HG03060 (cell line): ENCODE data around the gene SOX6.

ENCODE experiments used
- ATAC-seq: cut with Tn5 transposase; IDR thresholded peaks from one replicate; pipeline ENCODE4 v1.9.1; 2021; ENCODE audit warnings: low read depth, moderate number of reproducible peaks; ENCODE audit not compliant: unreplicated experiment

Gene SOX6

DNA sequence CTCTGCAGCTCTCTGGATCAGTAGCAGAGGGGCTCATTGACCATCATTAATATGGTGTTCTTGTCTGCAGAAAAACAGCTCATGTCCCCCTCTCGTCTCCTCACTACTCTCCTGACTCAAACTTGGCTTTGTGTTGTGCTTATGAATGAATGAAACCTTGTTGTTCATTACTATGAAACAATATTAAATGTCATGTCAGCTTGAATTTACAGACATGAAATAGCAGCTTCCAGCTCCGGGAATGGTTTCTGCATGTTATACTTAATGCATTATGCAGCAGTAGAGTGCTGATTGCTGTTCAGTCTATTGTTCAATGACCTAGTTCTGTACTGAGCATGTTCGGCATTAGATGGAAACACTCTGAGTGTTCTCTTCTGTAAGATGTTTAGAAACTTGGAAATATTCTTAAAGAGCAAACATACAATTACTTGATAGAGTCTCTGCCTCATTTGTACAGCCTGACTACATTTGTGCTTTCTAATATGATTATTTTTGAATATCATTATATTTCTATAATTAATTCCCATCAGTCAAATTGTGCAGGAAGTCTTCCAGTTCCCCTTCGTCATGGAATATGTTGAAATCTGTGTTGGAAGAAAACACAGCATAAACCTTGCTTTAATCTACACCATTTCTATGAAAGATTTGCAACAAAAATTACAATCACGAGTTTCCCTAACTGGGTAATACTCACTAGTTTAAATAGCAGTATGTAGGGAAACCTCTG is 340.4 kb downstream of the SOX6 start:
- ATAC-seq, result no peak

DNA sequence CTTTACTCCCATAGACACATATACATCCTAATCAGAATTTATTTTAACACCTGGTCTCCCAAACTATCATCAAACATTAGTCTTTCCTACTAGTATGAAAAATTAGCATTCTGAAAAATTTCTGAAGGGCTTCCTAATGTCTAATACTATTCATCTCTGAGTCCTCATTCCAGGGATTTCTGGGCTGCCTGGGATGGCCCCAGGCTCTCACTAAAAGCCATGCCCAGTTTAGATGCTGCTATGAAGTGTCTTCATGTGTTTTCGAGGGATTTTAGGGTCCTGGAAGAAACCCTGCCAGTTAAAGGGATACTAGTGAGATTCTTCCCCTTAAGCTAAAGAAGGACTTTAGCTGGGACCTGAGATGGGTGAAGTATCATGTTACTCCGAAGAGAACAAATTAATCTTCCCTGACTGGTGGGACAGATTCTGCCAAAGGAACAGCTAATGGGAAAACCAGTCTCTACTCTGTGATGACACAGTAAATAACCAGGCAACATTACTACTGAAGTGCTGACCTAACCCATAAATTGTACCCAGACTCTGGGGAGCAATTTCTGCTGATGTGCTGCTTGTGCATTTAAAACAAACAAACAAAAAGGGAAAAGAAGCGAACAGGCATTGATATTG is 342.6 kb downstream of the SOX6 start:
- no peak for ATAC-seq

DNA sequence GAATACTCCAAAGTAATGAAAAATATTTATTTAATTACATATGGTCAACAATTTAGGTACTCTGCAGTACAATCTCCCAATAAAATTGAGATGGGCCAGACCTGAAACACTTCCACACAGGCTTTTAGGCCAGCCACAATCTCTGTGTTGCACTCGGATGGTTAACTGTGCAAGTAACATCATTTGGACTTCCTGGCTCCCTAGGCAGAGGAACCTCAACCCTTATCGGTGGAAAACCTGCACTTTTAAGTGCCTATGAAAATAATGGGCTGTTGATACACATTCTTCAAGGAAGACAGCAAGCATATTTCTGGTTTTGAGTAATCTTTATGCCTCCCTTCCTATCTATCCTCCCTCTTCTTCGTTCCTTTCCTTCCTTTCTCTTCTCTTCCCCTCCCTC is 343.1 kb downstream of the SOX6 start:
- ATAC-seq, result no peak

DNA sequence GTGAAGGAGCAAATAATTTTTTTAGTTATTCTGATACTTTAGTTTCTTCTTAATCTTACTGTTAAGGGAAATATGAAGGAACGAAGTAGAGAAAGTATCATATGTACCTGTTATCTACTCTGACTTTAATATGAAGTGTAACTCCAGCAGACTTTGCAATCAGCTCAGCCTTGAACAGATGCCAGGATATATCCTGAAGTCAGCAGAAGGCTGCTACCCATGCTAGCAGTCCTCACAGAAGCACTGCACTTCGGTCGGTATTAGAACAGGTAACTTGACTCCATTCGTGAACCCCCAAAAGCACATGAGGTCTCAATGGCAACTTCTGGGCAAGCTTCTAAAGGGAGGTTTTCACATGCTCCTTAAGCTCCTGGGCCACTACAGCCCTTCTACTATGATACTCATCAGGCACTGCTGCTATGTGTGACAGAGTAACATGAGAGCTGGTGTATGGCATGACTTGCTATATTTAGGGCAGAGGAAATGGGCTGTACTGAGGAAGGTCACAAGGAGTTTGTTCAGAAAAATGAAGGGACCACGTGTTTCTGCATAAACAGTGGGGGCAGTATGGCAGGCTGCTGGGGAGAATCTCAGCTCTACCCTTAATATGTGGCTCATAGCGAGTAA is 344.1 kb downstream of the SOX6 start:
- no peak for ATAC-seq

DNA sequence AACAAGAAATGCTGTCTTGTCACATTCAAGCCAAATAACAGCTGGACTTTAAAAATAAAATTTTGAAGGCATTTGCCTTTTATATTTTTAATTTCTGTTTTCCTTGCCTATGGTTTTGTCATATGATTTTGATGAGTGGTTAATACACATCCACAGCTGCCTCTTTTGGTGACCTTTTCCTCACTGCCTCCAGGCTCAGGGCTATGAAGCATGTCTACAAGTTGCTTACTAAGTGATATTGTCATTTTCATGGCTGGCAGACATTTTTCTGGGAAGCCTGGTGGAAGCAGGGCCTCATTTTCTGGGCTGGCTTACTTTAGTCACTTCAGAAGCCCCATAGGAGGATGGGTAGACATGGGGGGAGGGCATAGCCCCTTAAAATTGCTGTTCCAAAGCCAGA is 344.9 kb downstream of the SOX6 start:
- no peak for ATAC-seq

DNA sequence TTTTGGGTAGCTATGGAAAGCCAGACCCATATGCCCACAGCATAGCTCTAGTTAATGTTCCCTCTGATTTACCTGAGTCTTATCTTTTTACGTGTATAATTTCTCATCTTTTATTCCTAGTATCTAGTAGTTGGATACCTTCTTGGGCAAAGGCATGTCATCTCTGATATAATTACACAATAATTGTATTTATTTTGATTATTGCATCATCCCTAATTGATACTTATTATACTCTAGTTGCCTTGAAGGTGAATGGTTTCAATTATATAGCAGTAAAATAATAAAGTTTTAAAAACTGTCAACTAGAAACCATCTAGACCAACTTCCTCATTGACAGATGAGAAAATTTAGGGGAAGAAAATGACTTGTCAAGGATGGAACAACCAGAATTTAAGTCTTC is 347.3 kb downstream of the SOX6 start:
- ATAC-seq, result no peak

DNA sequence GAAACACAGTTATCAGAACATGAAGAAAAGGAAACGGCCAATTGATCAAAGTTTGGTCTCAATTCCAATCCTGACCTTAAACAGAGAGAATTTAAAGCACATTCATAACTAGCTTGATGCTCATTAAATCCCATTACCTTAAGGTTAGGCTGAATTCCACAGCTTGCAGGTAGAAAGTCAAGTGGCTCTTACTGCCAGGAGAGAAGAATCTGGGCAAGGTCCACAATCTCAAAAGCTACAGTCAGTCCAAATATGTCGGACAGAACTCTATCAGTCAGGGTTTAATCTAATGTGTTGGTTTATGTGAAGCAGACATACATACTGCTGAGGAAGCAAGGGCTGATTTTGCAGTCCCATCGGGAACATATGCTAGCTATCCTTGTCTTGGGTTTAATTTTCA is 348.8 kb downstream of the SOX6 start:
- ATAC-seq, result no peak

DNA sequence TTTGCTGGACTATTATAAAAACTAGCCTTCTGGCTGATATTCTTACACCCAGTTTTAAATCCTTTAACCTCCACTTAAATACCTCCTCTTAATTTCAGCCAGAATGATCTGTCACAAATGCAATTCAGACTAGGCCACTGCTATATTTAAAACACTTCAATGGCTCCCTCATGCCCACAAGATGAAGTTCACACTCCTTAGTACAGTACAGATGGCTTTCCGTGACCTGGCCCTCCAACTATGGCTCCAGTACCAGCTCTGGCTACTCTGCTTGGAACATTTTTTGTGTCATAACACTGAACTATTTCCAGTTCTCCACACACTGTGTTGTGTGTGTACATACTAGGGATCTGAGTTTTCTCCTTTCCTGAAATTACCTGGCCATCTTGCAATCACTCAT is 353.4 kb downstream of the SOX6 start:
- no peak for ATAC-seq

DNA sequence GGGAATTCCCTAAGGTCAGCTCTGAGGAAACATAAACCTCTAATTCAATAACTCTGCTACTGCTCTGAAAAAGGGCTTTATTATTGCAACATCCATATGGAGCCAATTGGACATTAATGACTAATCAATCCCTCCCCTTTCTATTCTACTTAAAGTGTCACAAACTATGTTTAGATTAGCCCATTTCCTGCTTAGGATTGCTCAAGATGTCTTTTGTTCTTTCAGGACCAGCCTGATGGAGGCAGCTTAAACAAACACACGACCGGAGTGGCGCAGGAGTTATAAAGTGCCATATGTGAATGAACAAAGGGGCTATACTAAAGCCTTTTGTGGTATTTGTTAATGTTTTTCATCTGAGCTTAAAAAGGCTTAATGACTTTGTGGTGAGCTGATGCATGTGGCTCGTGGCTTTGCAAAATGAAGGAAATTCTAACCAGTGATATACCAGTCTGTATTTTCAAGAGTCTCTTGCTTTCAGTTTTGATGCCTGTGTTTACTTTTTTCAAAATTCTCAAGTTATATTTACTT is 354.4 kb downstream of the SOX6 start:
- ATAC-seq, result no peak

DNA sequence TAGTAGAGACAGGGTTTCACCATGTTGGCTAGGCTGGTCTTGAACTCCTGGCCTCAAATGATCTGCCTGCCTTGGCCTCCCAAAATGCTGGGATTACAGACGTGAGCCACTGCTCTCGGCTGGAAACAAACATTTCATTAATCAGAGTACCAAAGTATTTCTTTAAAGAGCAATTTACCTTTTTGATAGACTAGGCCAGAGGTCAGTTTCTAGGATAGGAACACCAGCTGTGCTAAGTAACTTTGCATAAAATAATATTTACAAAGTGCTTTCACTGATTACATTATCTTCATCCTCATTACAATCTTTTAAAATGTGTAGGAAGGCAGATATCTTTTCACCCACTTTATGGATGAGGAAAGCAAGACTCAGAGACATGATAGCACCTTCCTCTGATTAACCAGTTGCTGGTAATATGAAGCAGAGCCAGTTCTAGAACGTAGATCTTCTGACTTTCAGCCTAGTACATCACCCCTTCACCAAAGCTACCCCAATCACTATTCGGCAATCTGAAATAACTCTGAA is 355.2 kb downstream of the SOX6 start:
- ATAC-seq, result no peak

DNA sequence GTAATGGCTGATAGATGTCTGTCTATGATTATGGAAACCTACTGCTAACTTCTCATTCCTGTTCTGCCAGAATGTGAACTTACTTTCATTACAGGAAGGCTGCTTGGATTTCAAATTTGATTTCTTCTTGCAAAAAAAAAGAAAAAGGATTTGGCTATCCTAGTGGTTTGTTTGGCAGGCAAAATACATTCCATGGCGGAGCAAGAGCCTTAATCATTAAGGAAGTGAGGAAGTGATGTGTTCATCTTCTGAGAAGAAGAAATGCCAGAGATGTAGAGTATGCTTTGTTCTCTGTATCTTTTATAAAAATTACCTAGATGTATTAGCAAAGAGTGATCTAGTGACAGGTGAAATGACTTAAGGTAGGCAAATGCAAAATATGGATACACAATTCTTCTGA is 356.3 kb downstream of the SOX6 start:
- no peak for ATAC-seq

DNA sequence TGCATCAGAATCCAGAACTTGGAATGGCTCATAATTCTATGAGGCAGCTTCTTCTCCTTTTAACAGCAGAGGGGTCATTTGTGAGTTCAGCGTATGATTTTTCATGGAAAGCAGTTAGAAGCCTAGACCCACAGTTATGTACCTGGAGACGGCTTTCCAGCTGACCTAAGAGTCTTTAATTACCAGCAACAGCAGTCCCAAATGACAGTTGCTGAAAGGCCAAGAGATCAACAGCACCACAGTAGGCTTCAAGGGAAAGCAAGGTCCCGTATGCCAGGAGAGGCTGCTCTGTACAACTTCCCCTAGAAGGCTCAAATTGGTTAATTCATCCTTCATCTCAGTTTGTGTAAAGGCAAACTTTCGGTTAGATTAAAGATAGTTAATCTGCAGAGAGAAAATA is 363.0 kb downstream of the SOX6 start:
- no peak for ATAC-seq

DNA sequence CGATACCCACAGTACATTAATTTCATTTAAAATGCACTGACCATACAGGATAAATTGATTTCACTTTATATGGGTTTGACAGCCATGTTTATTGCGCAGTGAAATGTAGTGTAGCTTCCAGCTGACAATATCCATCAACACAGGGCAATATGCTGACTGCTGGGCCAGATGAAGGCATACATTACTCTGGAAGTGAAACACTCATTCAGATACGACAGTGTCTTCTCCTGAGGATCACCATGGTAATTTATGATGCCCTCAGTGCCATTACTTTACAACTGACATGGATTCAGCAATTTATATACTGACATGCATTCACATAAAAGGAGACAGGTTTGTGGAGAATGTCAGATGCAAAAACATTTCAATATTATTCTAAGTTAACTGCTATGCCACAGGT is 365.1 kb downstream of the SOX6 start:
- ATAC-seq, result no peak

DNA sequence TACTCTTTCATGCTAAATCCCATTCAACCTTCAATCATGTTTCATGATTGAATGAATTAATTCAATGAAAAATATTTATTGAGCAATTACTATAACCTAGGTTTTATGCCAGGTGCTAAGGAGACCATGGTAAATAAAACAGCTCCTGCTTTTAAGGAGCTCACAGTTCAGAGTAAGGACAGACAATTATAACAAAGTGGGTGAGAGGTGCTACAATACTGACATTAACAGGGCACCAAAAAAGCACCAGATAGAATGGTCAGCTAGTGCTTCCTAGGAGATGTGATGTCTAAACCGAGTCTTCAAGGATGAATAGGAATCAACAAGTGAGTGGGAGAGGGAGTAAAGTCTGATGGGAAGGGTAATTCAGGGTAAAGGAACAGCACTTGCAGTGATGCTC is 366.7 kb downstream of the SOX6 start:
- ATAC-seq, result no peak

DNA sequence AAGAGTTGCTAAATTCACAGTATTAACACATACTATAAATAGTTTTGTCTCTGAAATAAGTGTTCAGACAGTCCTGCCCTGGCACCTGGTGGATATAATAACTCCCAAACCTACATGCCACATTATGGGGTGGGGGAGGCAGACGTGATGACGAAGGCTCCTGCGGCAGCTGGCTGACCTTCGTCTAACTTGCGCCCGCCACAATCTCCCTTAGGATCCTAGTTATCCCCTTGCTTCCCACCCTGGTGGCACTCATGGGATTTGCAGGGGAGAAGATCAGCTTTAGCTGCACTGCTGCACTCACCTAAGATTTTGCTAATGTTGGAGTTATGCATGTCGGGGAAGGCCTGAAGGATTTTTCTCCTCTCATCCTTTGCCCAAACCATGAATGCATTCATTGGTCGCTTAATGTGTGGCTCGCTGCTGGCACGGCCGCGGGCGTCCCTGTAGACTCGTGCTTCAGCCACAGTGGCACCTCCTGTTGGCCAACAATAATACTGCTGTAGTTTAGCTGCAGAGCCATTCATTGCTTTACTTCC is 367.6 kb downstream of the SOX6 start:
- ATAC-seq, result no peak

DNA sequence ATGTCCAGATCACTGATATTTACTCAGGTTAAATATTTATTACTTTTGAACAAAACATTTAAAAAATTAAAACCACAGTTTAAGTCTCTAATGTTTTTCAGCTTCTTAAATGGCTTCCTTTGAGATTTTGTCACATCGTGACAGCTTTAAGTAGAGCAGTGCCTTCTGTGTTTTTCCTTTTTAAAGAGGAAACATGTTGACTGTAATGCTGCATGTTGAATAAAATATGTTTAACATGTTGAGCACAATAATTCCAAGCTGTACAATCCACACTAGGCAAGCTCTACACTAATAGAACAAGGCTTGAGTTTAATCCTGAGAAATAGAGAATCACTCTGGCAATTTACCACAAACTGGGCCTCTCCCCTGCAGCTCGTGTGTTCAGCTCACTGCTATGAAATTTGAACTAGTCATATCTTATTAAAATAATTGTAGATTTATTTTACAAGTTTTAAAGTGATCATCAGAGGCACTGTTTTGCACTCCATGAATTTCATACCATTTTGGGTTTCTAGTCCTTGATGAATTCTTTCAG is 368.3 kb downstream of the SOX6 start:
- no peak for ATAC-seq

DNA sequence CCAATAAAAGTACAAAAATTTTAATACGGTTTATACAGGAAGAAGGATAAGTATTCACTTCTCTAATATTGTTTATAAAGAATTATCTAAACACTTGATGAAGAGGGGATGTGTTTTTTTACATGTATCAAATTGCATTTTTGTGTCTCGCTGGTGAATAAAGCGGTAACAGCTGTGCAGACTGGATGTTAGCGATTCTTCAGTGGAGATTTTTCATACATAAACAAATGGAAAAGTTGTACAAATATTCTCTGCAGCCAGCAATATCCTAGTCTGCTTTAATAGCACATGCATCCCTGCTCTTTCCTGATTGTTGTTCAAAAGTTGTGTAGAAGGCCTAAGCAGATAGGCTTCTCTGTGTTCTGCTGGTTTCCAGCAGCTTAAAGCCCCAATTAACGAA is 369.3 kb downstream of the SOX6 start:
- no peak for ATAC-seq

DNA sequence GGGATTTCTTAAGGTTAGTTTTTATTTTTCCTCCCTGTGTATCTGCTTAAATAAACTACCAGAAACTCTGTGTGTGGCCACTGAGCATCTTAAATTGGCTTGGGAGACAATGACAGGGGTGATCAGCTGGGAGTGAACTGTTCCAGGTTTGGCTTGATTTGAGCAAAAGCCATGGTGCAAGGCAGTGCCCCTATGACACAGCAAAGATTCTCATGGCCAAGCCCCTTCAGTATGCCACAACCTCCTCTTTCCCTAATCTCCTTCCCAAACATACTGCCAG is 370.5 kb downstream of the SOX6 start:
- no peak for ATAC-seq

DNA sequence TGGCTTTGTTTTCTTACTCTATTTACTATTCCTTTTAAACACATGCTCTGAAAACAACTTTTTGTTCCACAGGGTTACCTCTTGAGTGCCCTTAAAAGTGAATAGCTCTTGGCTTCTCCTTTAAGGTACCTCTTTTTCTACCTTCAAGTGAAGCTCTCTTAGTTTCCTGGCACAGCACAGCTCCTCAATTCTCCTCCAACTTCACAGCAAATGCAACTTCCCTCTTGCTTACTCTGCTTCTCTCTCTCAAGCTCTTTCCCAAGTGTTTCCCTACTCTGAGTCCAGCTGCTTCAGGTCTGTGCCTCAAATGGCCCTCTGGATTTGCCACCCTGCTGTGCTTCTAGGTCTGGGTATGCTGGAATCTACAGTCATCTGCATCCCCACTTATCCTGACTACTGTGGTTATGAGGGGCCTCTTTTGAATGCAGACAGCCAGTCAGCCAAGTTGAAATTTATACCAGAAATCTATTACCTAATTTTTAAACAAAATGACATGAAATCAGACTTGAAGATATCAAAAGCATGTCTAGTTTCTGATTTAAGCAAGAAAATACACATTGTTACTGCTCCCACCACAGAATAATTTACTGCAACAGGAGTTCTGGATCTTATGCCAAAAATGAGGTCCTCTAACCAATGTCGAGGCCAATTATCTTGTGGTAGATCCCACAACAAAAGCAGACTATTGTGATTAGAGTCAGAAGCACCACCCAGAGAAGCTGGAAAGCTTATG is 371.1 kb downstream of the SOX6 start:
- no peak for ATAC-seq

DNA sequence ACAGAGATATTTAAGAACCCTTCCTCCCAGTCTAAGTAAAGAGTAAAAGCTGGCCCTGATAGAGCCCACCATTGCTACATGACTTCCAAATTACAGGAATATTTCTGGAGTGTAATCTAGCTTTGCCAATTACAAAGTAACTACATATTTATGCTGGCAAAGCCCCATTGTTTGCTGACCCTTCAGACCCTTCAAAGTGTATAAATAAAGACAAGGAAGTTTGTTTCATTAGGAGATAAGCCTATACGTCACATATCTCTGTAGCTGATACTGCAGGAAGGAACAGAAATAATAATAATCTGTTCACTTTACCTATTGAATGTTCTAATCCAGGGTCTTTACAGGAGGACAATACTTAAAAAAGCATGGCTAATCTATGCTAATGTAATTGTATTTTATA is 375.1 kb downstream of the SOX6 start:
- no peak for ATAC-seq

DNA sequence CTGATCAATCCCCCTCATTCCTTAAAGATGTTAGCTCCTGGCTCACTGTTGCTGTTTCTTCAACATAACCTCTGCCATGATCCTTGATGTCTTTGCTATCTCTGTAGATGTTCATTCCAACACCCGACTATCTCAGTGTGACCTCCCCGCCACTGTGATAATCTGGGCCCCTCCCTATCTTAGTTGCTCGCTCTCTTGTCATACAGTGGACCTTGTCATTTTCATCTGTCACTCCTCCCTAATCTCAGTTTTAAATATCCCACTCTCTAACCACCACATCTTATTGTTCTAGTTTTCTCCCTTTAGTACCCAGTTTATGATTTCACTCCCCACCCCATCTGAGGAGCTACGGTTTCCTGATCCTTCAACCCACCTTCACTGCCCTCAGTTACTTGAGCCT is 379.2 kb downstream of the SOX6 start:
- ATAC-seq, result no peak
